Head of caudate nucleus (tissue), 42 donors: ENCODE measurements around the gene PLA2G2F.

Experiments used
- DNase-seq, 42 donors: peaks; one replicate each; pipeline versions ENCODE4 v3.0.0 to v3.0.0-alpha.2; 2020 to 2021; ENCODE audit warnings: mixed read lengths in 7 of 42
- intact Hi-C: fragments of 100-400 bp; cut with DNase I; formaldehyde crosslinking; loops from one replicate; pipeline ENCODE4 v1.15.0; 2022

Gene PLA2G2F

DNA sequence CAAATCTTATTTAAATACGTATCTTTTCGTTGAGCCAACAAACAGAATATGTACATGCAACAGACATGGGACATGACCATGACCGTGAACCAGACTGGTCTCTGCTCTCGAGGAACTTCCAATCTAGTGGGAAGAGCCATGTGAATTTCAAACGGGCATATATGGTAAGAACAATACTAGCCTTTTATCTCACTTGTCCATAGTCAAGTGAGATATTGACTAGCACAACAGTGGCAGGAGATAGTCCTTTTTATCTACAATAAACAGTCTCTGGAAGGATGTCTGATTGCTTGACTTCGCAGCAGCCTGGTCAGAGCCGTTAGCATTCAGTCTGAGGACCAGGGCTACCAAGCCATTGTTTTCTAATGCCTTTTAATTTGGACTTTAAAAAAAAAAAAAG lies 59.8 kb downstream of the PLA2G2F start:
- no peak for DNase-seq
- intact Hi-C loops: no loop called here

GRCh38 chr1:20199403-20199802 lies 60.3 kb downstream of the PLA2G2F start:
- no peak for DNase-seq
- intact Hi-C loops: no loop called here

DNA sequence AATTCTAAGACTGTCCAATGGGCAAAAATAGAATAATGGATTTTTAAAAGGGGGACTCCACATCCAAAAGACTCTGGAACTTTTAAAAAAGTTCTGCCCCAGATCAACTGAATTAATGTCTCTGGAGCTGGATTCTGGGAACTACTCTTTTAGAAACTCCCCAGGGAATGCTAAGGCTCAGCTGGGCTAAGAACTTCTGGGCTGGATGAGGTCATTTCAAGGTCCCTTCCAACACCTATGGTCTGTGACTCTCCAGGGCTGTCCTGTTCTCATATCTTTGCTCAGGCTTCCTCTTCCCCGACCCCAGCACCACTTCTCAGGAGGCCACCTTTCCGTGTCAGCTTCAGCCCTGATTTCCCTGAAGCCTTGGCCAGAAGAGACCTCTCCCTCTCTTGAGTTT lies 60.7 kb downstream of the PLA2G2F start:
- DNase-seq: no peak
- intact Hi-C loops: no loop called here
